Measurements from ENCODE around the gene RAB40C.

- TF ChIP-seq CTCF (optimal IDR thresholded peaks at IDR 0.05 in 1 of 3, IDR thresholded peaks at IDR 0.05 in 1 of 3, conservative IDR thresholded peaks at IDR 0.05 in 1 of 3; ENCODE audit: extremely low read depth in 1 of 3, insufficient read depth in 2 of 3, low read length in 3 of 3) (no peak), EZH2 (IDR thresholded peaks at IDR 0.05; ENCODE audit: low read length) (no peak)
These were observed 31.4 kb upstream of the RAB40C start for GRCh38 chr16:558298-559020.

Data from keratinocyte (primary cell).